ENCODE measurements around the gene SLC9A7.

SLC9A7 gene

GRCh38 chrX:46573331-46573891, 185.5 kb downstream of the SLC9A7 start, which contains the start of gene CHST7:
TSS of gene CHST7 (plus strand) at chrX:46573765. CDS start at chrX:46573932, 167 bp downstream.
- DNase-seq (ENCODE audit: low spot score) = peak; percentile 48

- DNase-seq (ENCODE audit: low spot score) = no peak
These were observed 186.5 kb downstream of the SLC9A7 start for GRCh38 chrX:46572340-46572936.

- no peak for DNase-seq (ENCODE audit: low spot score)
These were observed 187.2 kb downstream of the SLC9A7 start for GRCh38 chrX:46571423-46572339.

- no peak for DNase-seq (ENCODE audit: low spot score)
These were observed 189.3 kb downstream of the SLC9A7 start for GRCh38 chrX:46569621-46570020.

- DNase-seq (ENCODE audit: low spot score) = no peak
These were observed 191.5 kb downstream of the SLC9A7 start for GRCh38 chrX:46567388-46567787.

- peak; percentile 38 for DNase-seq (ENCODE audit: low spot score)
These were observed 196.9 kb downstream of the SLC9A7 start for GRCh38 chrX:46561824-46562657.

- DNase-seq (ENCODE audit: low spot score) = no peak
These were observed 199.9 kb downstream of the SLC9A7 start for GRCh38 chrX:46559062-46559461.

- no peak for DNase-seq (ENCODE audit: low spot score)
These were observed 204.0 kb downstream of the SLC9A7 start for GRCh38 chrX:46554942-46555341.

GRCh38 chrX:46553935-46554334, 205.0 kb downstream of the SLC9A7 start:
- no peak for DNase-seq (ENCODE audit: low spot score)

- no peak for DNase-seq (ENCODE audit: low spot score)
These were observed 207.3 kb downstream of the SLC9A7 start for GRCh38 chrX:46551494-46552128.

GRCh38 chrX:46549914-46550313, 209.0 kb downstream of the SLC9A7 start:
- no peak for DNase-seq (ENCODE audit: low spot score)
